Mesendoderm (in vitro differentiated cells): ENCODE results near the gene TESMIN.
A peak's percentile ranks its signal among the peaks of the same experiment; 100 is the strongest.

Experiments used
- DNase-seq: peaks from one replicate; pipeline ENCODE4 v3.0.0; 2013
- H2AK5ac ChIP-seq: 2 replicates; pipeline ENCODE4 v1.6.1; 2013; ENCODE audit warnings: low read length, inconsistent platforms
- H2BK120ac ChIP-seq: 2 replicates; pipeline ENCODE4 v1.6.1; 2013; ENCODE audit warnings: low read depth, mild to moderate bottlenecking, low read length, moderate library complexity, mixed read lengths
- H2BK15ac ChIP-seq: replicated peaks from 2 replicates; pipeline ENCODE4 v1.6.1; 2013; ENCODE audit warnings: low read depth, mild to moderate bottlenecking, moderate library complexity
- H2BK5ac ChIP-seq: 2 replicates; pipeline ENCODE4 v1.6.1; 2013; ENCODE audit warnings: low read length, inconsistent platforms
- H3K18ac ChIP-seq: 2 replicates; pipeline ENCODE4 v1.6.1; 2013; ENCODE audit warnings: mild to moderate bottlenecking, low read length, mixed read lengths
- H3K23ac ChIP-seq: one replicate; pipeline ENCODE4 v1.6.1; 2013; ENCODE audit warnings: low read length
- H3K27ac ChIP-seq: 2 replicates; pipeline ENCODE4 v1.5.1; 2013; ENCODE audit warnings: low read depth, mild to moderate bottlenecking, inconsistent platforms, low read length, moderate library complexity
- H3K27me3 ChIP-seq: 2 replicates; pipeline ENCODE4 v1.6.1; 2013; ENCODE audit warnings: low read length, control low read depth, mild to moderate bottlenecking, inconsistent platforms; ENCODE audit not compliant: insufficient read depth, poor library complexity
- H3K36me3 ChIP-seq: 2 replicates; pipeline ENCODE4 v1.6.1; 2013; ENCODE audit warnings: low read length, inconsistent platforms; ENCODE audit not compliant: control insufficient read depth, insufficient read depth
- H3K4ac ChIP-seq: one replicate; pipeline ENCODE4 v1.6.1; 2013; ENCODE audit warnings: low read depth, mild to moderate bottlenecking, low read length, moderate library complexity
- H3K4me1 ChIP-seq: 2 replicates; pipeline ENCODE4 v1.6.1; 2013; ENCODE audit warnings: low read depth, low read length, inconsistent platforms; ENCODE audit not compliant: control insufficient read depth
- H3K4me2 ChIP-seq: 2 replicates; pipeline ENCODE4 v1.6.1; 2013; ENCODE audit warnings: low read length
- H3K4me3 ChIP-seq: 2 replicates; pipeline ENCODE4 v1.5.1; 2013; ENCODE audit warnings: mild to moderate bottlenecking, low read length
- H3K56ac ChIP-seq: one replicate; pipeline ENCODE4 v1.6.1; 2013; ENCODE audit warnings: low read length
- H3K79me1 ChIP-seq: 2 replicates; pipeline ENCODE4 v1.6.1; 2013; ENCODE audit warnings: low read length, inconsistent platforms
- H3K79me2 ChIP-seq: 2 replicates; pipeline ENCODE4 v1.6.1; 2013; ENCODE audit warnings: mild to moderate bottlenecking, low read length; ENCODE audit not compliant: control insufficient read depth, insufficient read depth
- H3K9ac ChIP-seq: 2 replicates; pipeline ENCODE4 v1.6.1; 2013; ENCODE audit warnings: low read length, inconsistent platforms
- H4K5ac ChIP-seq: one replicate; pipeline ENCODE4 v1.6.1; 2013; ENCODE audit warnings: low read length
- H4K8ac ChIP-seq: one replicate; pipeline ENCODE4 v1.6.1; 2013; ENCODE audit warnings: low read depth, mild to moderate bottlenecking, control low read depth, low read length, moderate library complexity
- WGBS: extraction: QIAGEN DNeasy Blood & Tissue Kit; methylation state at CpG from one replicate; pipeline ENCODE4 v1.1.7; 2013; ENCODE audit warnings: low lambda C conversion rate, missing lambda C conversion rate; ENCODE audit not compliant: insufficient coverage; ENCODE audit errors: extremely low coverage; 5-methylcytosine and 5-hydroxymethylcytosine counted together

Gene TESMIN

GRCh38 chr11:68709062-68709461, 42.3 kb downstream of the TESMIN start:
- Histone ChIP-seq H3K56ac (peak overlapping the region; percentile 30), H3K4ac (no peak overlapping the region), H3K79me1 (no peaks in the 10 kb centered on the region), H3K4me1 (no peaks in the 10 kb centered on the region), H2BK5ac (no peak overlapping the region), H3K36me3 (no peaks in the 10 kb centered on the region), H2BK15ac (no peak overlapping the region), H3K4me3 (no peak overlapping the region), H2AK5ac (no peak overlapping the region), H3K18ac (no peak overlapping the region), H2BK120ac (no peak overlapping the region), H4K5ac (no peak overlapping the region), H4K8ac (no peak overlapping the region), H3K27ac (no peak overlapping the region), H3K79me2 (no peaks in the 10 kb centered on the region), H3K23ac (no peak overlapping the region), H3K4me2 (no peak overlapping the region), H3K27me3 (no peaks in the 10 kb centered on the region), H3K9ac (no peak overlapping the region)
- WGBS = no CpG with 5 or more reads among the region's 12 CpGs
- no peak for DNase-seq

- H4K5ac ChIP-seq = no peak overlapping the region
- no peak overlapping the region for H4K8ac ChIP-seq
- H3K4me3 ChIP-seq = no peak overlapping the region
- H3K18ac ChIP-seq = no peak overlapping the region
- H3K9ac ChIP-seq = no peak overlapping the region
- no peaks in the 10 kb centered on the region for H3K79me1 ChIP-seq
- H3K4me2 ChIP-seq = no peak overlapping the region
- WGBS = no CpG with 5 or more reads among the region's 7 CpGs
- no peaks in the 10 kb centered on the region for H3K4me1 ChIP-seq
- H2BK15ac ChIP-seq = no peak overlapping the region
- no peak overlapping the region for H2BK120ac ChIP-seq
- no peak overlapping the region for H2AK5ac ChIP-seq
- DNase-seq = no peak
- no peak overlapping the region for H3K4ac ChIP-seq
- H3K23ac ChIP-seq = no peak overlapping the region
- no peak overlapping the region for H2BK5ac ChIP-seq
- H3K27me3 ChIP-seq = no peaks in the 10 kb centered on the region
- H3K27ac ChIP-seq = no peak overlapping the region
- no peak overlapping the region for H3K56ac ChIP-seq
- no peaks in the 10 kb centered on the region for H3K36me3 ChIP-seq
- no peaks in the 10 kb centered on the region for H3K79me2 ChIP-seq
These were observed 43.8 kb downstream of the TESMIN start for GRCh38 chr11:68707527-68707926.

- H3K4ac ChIP-seq = no peak overlapping the region
- H3K4me3 ChIP-seq = no peak overlapping the region
- H3K18ac ChIP-seq = no peak overlapping the region
- H3K79me1 ChIP-seq = no peaks in the 10 kb centered on the region
- no peaks in the 10 kb centered on the region for H3K4me1 ChIP-seq
- no peak overlapping the region for H3K9ac ChIP-seq
- H3K79me2 ChIP-seq = no peaks in the 10 kb centered on the region
- WGBS = no CpG with 5 or more reads among the region's 16 CpGs
- no peak overlapping the region for H3K23ac ChIP-seq
- H3K36me3 ChIP-seq = no peaks in the 10 kb centered on the region
- no peak overlapping the region for H3K4me2 ChIP-seq
- no peak overlapping the region for H3K27ac ChIP-seq
- H4K5ac ChIP-seq = no peak overlapping the region
- no peak overlapping the region for H2BK15ac ChIP-seq
- DNase-seq = peak; percentile 56
- peak overlapping the region; percentile 59 for H3K56ac ChIP-seq
- H4K8ac ChIP-seq = no peak overlapping the region
- no peak overlapping the region for H2AK5ac ChIP-seq
- H2BK5ac ChIP-seq = no peak overlapping the region
- H2BK120ac ChIP-seq = no peak overlapping the region
- H3K27me3 ChIP-seq = no peaks in the 10 kb centered on the region
These were observed 46.4 kb downstream of the TESMIN start for GRCh38 chr11:68704887-68705286.

GRCh38 chr11:68698993-68699392, 52.3 kb downstream of the TESMIN start:
- DNase-seq = no peak
- Histone ChIP-seq H3K79me2 (no peaks in the 10 kb centered on the region), H4K5ac (no peak overlapping the region), H2BK120ac (no peak overlapping the region), H3K27me3 (no peaks in the 10 kb centered on the region), H4K8ac (no peak overlapping the region), H3K18ac (no peak overlapping the region), H2BK5ac (no peak overlapping the region), H3K4me1 (no peaks in the 10 kb centered on the region), H3K4me2 (no peak overlapping the region), H3K23ac (no peak overlapping the region), H3K9ac (no peak overlapping the region), H3K36me3 (no peaks in the 10 kb centered on the region), H2AK5ac (no peak overlapping the region), H2BK15ac (no peak overlapping the region), H3K27ac (no peak overlapping the region), H3K56ac (no peak overlapping the region), H3K4ac (no peak overlapping the region), H3K79me1 (no peaks in the 10 kb centered on the region), H3K4me3 (no peak overlapping the region)
- WGBS = no CpG with 5 or more reads among the region's 2 CpGs

- Histone ChIP-seq H2AK5ac (no peak overlapping the region), H2BK120ac (peak overlapping the region; percentile 68), H3K79me2 (no peaks in the 10 kb centered on the region), H2BK15ac (no peak overlapping the region), H3K9ac (no peak overlapping the region), H3K4me3 (no peak overlapping the region), H3K4ac (no peak overlapping the region), H3K27ac (no peak overlapping the region), H2BK5ac (no peak overlapping the region), H3K27me3 (no peaks in the 10 kb centered on the region), H3K18ac (no peak overlapping the region), H3K56ac (peak overlapping the region; percentile 15), H3K79me1 (no peaks in the 10 kb centered on the region), H4K8ac (no peak overlapping the region), H3K4me2 (no peak overlapping the region), H4K5ac (no peak overlapping the region), H3K23ac (no peak overlapping the region), H3K4me1 (peaks cover 7% of the 10 kb centered on the region), H3K36me3 (no peaks in the 10 kb centered on the region)
- no CpG with 5 or more reads among the region's 2 CpGs for WGBS
- no peak for DNase-seq
These were observed 55.8 kb downstream of the TESMIN start for GRCh38 chr11:68695531-68695930.

- Histone ChIP-seq H3K4ac (no peak overlapping the region), H3K36me3 (no peaks in the 10 kb centered on the region), H3K4me3 (no peak overlapping the region), H3K9ac (no peak overlapping the region), H3K79me1 (no peaks in the 10 kb centered on the region), H3K4me1 (peaks cover 7% of the 10 kb centered on the region), H3K27ac (no peak overlapping the region), H3K27me3 (no peaks in the 10 kb centered on the region), H3K79me2 (no peaks in the 10 kb centered on the region), H3K56ac (no peak overlapping the region), H2BK120ac (no peak overlapping the region), H2BK15ac (no peak overlapping the region), H4K5ac (no peak overlapping the region), H4K8ac (no peak overlapping the region), H2BK5ac (no peak overlapping the region), H2AK5ac (no peak overlapping the region), H3K4me2 (no peak overlapping the region), H3K18ac (no peak overlapping the region), H3K23ac (no peak overlapping the region)
- peak; percentile 55 for DNase-seq
- WGBS = no CpG with 5 or more reads among the region's 5 CpGs
These were observed 56.7 kb downstream of the TESMIN start for GRCh38 chr11:68694431-68695297.
